ENCODE results near the gene MIS18A.

DNA sequence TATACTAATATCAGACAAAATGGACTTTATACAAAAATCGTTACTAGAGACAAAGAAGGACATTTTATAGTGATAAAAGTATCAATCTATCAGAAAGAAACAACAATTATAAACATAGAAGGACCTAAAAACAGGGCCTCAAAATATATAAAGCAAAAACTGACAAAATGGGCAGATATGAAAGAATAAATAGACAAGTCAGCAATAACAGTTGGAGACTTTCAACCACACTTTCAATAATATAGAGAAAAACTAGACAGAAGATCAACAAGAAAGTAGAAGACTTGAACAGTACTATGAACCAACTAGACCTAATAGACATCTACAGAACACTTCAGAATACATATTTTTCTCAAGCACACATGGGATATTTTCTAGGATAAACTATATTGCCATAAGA is 52.4 kb downstream of the MIS18A start:
- no peak for TF ChIP-seq POLR2A (IDR thresholded peaks at IDR 0.05)
- TF ChIP-seq, protein P1, sequence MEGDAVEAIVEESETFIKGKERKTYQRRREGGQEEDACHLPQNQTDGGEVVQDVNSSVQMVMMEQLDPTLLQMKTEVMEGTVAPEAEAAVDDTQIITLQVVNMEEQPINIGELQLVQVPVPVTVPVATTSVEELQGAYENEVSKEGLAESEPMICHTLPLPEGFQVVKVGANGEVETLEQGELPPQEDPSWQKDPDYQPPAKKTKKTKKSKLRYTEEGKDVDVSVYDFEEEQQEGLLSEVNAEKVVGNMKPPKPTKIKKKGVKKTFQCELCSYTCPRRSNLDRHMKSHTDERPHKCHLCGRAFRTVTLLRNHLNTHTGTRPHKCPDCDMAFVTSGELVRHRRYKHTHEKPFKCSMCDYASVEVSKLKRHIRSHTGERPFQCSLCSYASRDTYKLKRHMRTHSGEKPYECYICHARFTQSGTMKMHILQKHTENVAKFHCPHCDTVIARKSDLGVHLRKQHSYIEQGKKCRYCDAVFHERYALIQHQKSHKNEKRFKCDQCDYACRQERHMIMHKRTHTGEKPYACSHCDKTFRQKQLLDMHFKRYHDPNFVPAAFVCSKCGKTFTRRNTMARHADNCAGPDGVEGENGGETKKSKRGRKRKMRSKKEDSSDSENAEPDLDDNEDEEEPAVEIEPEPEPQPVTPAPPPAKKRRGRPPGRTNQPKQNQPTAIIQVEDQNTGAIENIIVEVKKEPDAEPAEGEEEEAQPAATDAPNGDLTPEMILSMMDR (IDR thresholded peaks at IDR 0.05): no peak
